GM23338 (cell line): ENCODE measurements around the gene MLC1. TPM values are rescaled to one million over a fixed set of nuclear protein-coding genes. Genes with fewer than 3 reads are reported as not detected.

ENCODE experiments used
- ATAC-seq: fragments of 200-7000 bp; cut with Tn5 transposase; 3 replicates; pipeline ENCODE4 v1.9.1; 2020
- DNase-seq: peaks from one replicate; pipeline ENCODE4 v3.0.0-alpha.2; 2015; ENCODE audit warnings: low spot score
- H2AFZ ChIP-seq: fragments of 200-600 bp; sonication (generic); 2 replicates; pipeline ENCODE4 v1.8.0; 2016; ENCODE audit warnings: antibody characterized with exemption, mild to moderate bottlenecking, moderate library complexity
- H3F3A ChIP-seq: fragments of 200-600 bp; sonication (generic); replicated peaks from 2 replicates; pipeline ENCODE4 v1.8.0; 2017; ENCODE audit warnings: antibody characterized with exemption, mixed run types, low read depth
- H3K27ac ChIP-seq: fragments of 200-600 bp; sonication (generic); 2 replicates; pipeline ENCODE4 v1.6.1; 2016; ENCODE audit warnings: low read depth
- H3K27me3 ChIP-seq: fragments of 200-600 bp; sonication (generic); 2 replicates; pipeline ENCODE4 v1.8.0; 2016; ENCODE audit warnings: mild to moderate bottlenecking, mixed run types, moderate library complexity; ENCODE audit not compliant: insufficient read depth
- H3K36me3 ChIP-seq: fragments of 200-600 bp; sonication (generic); 2 replicates; pipeline ENCODE4 v1.8.0; 2016; ENCODE audit warnings: mild to moderate bottlenecking; ENCODE audit not compliant: insufficient read depth
- H3K4me1 ChIP-seq: fragments of 200-600 bp; sonication (generic); 2 replicates; pipeline ENCODE4 v1.8.0; 2016; ENCODE audit warnings: mild to moderate bottlenecking, moderate library complexity; ENCODE audit not compliant: insufficient read depth
- H3K4me2 ChIP-seq: fragments of 200-600 bp; sonication (generic); 2 replicates; pipeline ENCODE4 v1.7.1; 2017; ENCODE audit warnings: mixed run types
- H3K4me3 ChIP-seq: fragments of 200-600 bp; sonication (generic); 2 replicates; pipeline ENCODE4 v1.6.1; 2016; ENCODE audit warnings: mixed run types
- H3K79me2 ChIP-seq: fragments of 200-600 bp; sonication (generic); replicated peaks from 2 replicates; pipeline ENCODE4 v1.8.0; 2017; ENCODE audit warnings: mild to moderate bottlenecking; ENCODE audit not compliant: insufficient read depth
- H3K9me2 ChIP-seq: fragments of 200-600 bp; sonication (generic); 2 replicates; pipeline ENCODE4 v1.8.0; 2017; ENCODE audit not compliant: insufficient read depth
- H4K20me1 ChIP-seq: fragments of 200-600 bp; sonication (generic); replicated peaks from 2 replicates; pipeline ENCODE4 v1.8.0; 2017; ENCODE audit warnings: mild to moderate bottlenecking; ENCODE audit not compliant: insufficient read depth
- H3K27ac Mint-ChIP-seq: 2 replicates; pipeline ENCODE4 v1.8.0; 2020; ENCODE audit warnings: inconsistent platforms, mild to moderate bottlenecking, moderate library complexity, mixed read lengths
- H3K27me3 Mint-ChIP-seq: 3 replicates; pipeline ENCODE4 v1.8.0; 2022; ENCODE audit warnings: low read depth, mild to moderate bottlenecking, moderate library complexity, mixed read lengths, inconsistent platforms; ENCODE audit not compliant: insufficient read depth, poor library complexity
- H3K36me3 Mint-ChIP-seq: 3 replicates; pipeline ENCODE4 v1.8.0; 2021; ENCODE audit warnings: low read depth, mild to moderate bottlenecking, inconsistent platforms, moderate library complexity, mixed read lengths
- H3K4me1 Mint-ChIP-seq: 3 replicates; pipeline ENCODE4 v1.8.0; 2020; ENCODE audit warnings: mild to moderate bottlenecking, inconsistent platforms, mixed read lengths
- H3K4me3 Mint-ChIP-seq: 3 replicates; pipeline ENCODE4 v1.8.0; 2021; ENCODE audit warnings: moderate library complexity, mild to moderate bottlenecking, inconsistent platforms, mixed read lengths
- H3K9me3 Mint-ChIP-seq: 3 replicates; pipeline ENCODE4 v1.8.0; 2020; ENCODE audit warnings: moderate library complexity, mild to moderate bottlenecking, inconsistent platforms, mixed read lengths
- CREB1 ChIP-seq: fragments of 250-450 bp; sonication (Bioruptor Pico); IDR thresholded peaks from 2 replicates; pipeline ENCODE4 v1.5.0; 2020; ENCODE audit warnings: low read depth, mild to moderate bottlenecking, moderate library complexity
- EZH2 ChIP-seq: fragments of 200-600 bp; sonication (generic); IDR thresholded peaks from one replicate; pipeline ENCODE4 v1.8.0; 2017; ENCODE audit warnings: antibody characterized with exemption, mild to moderate bottlenecking, low read depth; ENCODE audit not compliant: unreplicated experiment
- JUNB ChIP-seq: IDR thresholded peaks from one replicate; pipeline ENCODE4 v1.6.1; 2016; ENCODE audit warnings: antibody characterized with exemption; ENCODE audit not compliant: unreplicated experiment
- NANOG ChIP-seq: IDR thresholded peaks from 2 replicates; pipeline ENCODE4 v1.6.1; 2016; ENCODE audit warnings: antibody characterized with exemption, borderline replicate concordance
- POLR2AphosphoS5 ChIP-seq: IDR thresholded peaks from 2 replicates; pipeline ENCODE4 v1.6.1; 2016; ENCODE audit warnings: antibody characterized with exemption, low read depth
- STAT1 ChIP-seq: IDR thresholded peaks from one replicate; pipeline ENCODE4 v1.6.1; 2016; ENCODE audit warnings: antibody characterized with exemption; ENCODE audit not compliant: unreplicated experiment
- ZNF114 ChIP-seq: fragments of 250-450 bp; sonication (Bioruptor Pico); IDR thresholded peaks from 2 replicates; pipeline ENCODE4 v1.5.0; 2020; ENCODE audit warnings: mild to moderate bottlenecking, moderate library complexity
- ZNF331 ChIP-seq: fragments of 250-450 bp; sonication (Bioruptor Pico); IDR thresholded peaks from 2 replicates; pipeline ENCODE4 v1.5.0; 2020; ENCODE audit warnings: low read depth, mild to moderate bottlenecking, moderate library complexity
- polyA plus RNA-seq: library from polyadenylated mRNA; unstranded; fragments of >200 nt; fragmentation: Nextera tagmentation; extraction: Ambion mirVana; gene quantifications from 2 replicates; pipeline ENCODE4 v1.2.1, GENCODE V29; 2016
- total RNA-seq: library from RNA; depleted of rRNA; stranded (reverse); fragments of >200 nt; shearing (Covaris generic); gene quantifications from 2 replicates; pipeline ENCODE4 v1.2.3, GENCODE V29; 2014
- TF ChIP-seq, protein P1 (sequence below): fragments of 250-450 bp; sonication (Bioruptor Pico); IDR thresholded peaks from 2 replicates; pipeline ENCODE4 v1.5.0; 2020; ENCODE audit warnings: mild to moderate bottlenecking, moderate library complexity
- TF ChIP-seq, protein P2 (sequence below), 2 experiments: fragments of 200-600 bp in 1 of 2; sonication (generic) in 1 of 2; conservative IDR thresholded peaks; 2 replicates each; pipeline versions ENCODE4 v1.5.1 to v1.6.1; 2016 to 2017; ENCODE audit warnings: antibody characterized with exemption in 2 of 2, low read depth in 2 of 2, mild to moderate bottlenecking in 2 of 2, moderate library complexity in 1 of 2
- TF ChIP-seq, protein P3 (sequence below): IDR thresholded peaks from 2 replicates; pipeline ENCODE4 v1.6.1; 2016; ENCODE audit warnings: antibody characterized with exemption
- TF ChIP-seq, protein P4 (sequence below): IDR thresholded peaks from one replicate; pipeline ENCODE4 v1.6.1; 2018; ENCODE audit warnings: antibody characterized with exemption; ENCODE audit not compliant: unreplicated experiment

The MLC1 gene
- total and polyA plus RNA-seq, 2 experiments from 2014 or later, result not detected

DNA sequence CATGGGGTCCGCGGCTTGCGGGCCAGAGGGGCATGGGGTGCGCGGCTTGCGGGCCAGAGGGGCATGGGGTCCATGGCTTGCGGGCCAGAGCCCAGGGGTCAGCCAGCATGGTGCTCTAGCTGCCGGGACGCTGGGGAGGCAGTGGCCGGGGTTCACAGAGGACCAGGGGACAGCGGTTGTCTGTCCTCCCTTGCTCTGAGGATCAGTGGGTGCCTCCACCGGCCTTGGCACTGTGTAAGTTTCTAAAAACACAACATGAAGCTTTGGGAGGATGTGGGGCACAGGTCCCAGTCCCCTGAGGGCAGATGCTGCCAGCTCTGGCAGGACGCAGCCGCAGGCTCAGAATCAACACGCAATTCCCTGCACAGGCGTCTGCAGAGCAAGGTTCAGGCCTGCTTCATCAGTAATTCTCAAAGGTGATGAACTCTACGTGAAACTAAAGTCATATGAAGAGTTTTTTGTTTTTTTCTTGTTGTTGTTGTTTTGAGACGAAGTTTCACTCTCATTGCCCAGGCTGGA lies 3.0 kb downstream of the MLC1 start:
- no peak overlapping the region for H3K4me2 ChIP-seq
- no peaks in the 10 kb centered on the region for H3F3A ChIP-seq
- H3K27ac ChIP-seq, result no peak overlapping the region
- Mint-ChIP-seq H3K27me3 (peaks cover 18% of the 10 kb centered on the region), H3K9me3 (no peaks in the 10 kb centered on the region), H3K27ac (no peak overlapping the region), H3K4me1 (peaks cover 10% of the 10 kb centered on the region), H3K4me3 (no peak overlapping the region), H3K36me3 (no peaks in the 10 kb centered on the region)
- no peaks in the 10 kb centered on the region for H3K27me3 ChIP-seq
- no peak overlapping the region for H3K4me3 ChIP-seq
- no peaks in the 10 kb centered on the region for H3K79me2 ChIP-seq
- TF ChIP-seq POLR2AphosphoS5 (no peak), EZH2 (no peak), ZNF331 (no peak), STAT1 (no peak), CREB1 (CRISPR knock-in tag) (no peak), ZNF114 (no peak), JUNB (no peak), NANOG (no peak)
- TF ChIP-seq, protein P1, sequence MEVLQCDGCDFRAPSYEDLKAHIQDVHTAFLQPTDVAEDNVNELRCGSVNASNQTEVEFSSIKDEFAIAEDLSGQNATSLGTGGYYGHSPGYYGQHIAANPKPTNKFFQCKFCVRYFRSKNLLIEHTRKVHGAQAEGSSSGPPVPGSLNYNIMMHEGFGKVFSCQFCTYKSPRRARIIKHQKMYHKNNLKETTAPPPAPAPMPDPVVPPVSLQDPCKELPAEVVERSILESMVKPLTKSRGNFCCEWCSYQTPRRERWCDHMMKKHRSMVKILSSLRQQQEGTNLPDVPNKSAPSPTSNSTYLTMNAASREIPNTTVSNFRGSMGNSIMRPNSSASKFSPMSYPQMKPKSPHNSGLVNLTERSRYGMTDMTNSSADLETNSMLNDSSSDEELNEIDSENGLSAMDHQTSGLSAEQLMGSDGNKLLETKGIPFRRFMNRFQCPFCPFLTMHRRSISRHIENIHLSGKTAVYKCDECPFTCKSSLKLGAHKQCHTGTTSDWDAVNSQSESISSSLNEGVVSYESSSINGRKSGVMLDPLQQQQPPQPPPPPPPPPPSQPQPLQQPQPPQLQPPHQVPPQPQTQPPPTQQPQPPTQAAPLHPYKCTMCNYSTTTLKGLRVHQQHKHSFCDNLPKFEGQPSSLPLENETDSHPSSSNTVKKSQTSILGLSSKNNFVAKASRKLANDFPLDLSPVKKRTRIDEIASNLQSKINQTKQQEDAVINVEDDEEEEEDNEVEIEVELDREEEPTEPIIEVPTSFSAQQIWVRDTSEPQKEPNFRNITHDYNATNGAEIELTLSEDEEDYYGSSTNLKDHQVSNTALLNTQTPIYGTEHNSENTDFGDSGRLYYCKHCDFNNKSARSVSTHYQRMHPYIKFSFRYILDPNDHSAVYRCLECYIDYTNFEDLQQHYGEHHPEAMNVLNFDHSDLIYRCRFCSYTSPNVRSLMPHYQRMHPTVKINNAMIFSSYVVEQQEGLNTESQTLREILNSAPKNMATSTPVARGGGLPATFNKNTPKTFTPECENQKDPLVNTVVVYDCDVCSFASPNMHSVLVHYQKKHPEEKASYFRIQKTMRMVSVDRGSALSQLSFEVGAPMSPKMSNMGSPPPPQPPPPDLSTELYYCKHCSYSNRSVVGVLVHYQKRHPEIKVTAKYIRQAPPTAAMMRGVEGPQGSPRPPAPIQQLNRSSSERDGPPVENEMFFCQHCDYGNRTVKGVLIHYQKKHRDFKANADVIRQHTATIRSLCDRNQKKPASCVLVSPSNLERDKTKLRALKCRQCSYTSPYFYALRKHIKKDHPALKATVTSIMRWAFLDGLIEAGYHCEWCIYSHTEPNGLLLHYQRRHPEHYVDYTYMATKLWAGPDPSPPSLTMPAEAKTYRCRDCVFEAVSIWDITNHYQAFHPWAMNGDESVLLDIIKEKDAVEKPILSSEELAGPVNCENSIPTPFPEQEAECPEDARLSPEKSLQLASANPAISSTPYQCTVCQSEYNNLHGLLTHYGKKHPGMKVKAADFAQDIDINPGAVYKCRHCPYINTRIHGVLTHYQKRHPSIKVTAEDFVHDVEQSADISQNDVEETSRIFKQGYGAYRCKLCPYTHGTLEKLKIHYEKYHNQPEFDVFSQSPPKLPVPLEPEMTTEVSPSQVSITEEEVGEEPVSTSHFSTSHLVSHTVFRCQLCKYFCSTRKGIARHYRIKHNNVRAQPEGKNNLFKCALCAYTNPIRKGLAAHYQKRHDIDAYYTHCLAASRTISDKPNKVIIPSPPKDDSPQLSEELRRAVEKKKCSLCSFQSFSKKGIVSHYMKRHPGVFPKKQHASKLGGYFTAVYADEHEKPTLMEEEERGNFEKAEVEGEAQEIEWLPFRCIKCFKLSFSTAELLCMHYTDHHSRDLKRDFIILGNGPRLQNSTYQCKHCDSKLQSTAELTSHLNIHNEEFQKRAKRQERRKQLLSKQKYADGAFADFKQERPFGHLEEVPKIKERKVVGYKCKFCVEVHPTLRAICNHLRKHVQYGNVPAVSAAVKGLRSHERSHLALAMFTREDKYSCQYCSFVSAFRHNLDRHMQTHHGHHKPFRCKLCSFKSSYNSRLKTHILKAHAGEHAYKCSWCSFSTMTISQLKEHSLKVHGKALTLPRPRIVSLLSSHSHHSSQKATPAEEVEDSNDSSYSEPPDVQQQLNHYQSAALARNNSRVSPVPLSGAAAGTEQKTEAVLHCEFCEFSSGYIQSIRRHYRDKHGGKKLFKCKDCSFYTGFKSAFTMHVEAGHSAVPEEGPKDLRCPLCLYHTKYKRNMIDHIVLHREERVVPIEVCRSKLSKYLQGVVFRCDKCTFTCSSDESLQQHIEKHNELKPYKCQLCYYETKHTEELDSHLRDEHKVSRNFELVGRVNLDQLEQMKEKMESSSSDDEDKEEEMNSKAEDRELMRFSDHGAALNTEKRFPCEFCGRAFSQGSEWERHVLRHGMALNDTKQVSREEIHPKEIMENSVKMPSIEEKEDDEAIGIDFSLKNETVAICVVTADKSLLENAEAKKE, result no peak
- TF ChIP-seq, protein P2, sequence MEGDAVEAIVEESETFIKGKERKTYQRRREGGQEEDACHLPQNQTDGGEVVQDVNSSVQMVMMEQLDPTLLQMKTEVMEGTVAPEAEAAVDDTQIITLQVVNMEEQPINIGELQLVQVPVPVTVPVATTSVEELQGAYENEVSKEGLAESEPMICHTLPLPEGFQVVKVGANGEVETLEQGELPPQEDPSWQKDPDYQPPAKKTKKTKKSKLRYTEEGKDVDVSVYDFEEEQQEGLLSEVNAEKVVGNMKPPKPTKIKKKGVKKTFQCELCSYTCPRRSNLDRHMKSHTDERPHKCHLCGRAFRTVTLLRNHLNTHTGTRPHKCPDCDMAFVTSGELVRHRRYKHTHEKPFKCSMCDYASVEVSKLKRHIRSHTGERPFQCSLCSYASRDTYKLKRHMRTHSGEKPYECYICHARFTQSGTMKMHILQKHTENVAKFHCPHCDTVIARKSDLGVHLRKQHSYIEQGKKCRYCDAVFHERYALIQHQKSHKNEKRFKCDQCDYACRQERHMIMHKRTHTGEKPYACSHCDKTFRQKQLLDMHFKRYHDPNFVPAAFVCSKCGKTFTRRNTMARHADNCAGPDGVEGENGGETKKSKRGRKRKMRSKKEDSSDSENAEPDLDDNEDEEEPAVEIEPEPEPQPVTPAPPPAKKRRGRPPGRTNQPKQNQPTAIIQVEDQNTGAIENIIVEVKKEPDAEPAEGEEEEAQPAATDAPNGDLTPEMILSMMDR (conservative IDR thresholded peaks at IDR 0.05; ENCODE audit: low read depth in 2 of 2), result no peak
- TF ChIP-seq, protein P3, sequence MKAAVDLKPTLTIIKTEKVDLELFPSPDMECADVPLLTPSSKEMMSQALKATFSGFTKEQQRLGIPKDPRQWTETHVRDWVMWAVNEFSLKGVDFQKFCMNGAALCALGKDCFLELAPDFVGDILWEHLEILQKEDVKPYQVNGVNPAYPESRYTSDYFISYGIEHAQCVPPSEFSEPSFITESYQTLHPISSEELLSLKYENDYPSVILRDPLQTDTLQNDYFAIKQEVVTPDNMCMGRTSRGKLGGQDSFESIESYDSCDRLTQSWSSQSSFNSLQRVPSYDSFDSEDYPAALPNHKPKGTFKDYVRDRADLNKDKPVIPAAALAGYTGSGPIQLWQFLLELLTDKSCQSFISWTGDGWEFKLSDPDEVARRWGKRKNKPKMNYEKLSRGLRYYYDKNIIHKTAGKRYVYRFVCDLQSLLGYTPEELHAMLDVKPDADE, result no peak
- TF ChIP-seq, protein P4, sequence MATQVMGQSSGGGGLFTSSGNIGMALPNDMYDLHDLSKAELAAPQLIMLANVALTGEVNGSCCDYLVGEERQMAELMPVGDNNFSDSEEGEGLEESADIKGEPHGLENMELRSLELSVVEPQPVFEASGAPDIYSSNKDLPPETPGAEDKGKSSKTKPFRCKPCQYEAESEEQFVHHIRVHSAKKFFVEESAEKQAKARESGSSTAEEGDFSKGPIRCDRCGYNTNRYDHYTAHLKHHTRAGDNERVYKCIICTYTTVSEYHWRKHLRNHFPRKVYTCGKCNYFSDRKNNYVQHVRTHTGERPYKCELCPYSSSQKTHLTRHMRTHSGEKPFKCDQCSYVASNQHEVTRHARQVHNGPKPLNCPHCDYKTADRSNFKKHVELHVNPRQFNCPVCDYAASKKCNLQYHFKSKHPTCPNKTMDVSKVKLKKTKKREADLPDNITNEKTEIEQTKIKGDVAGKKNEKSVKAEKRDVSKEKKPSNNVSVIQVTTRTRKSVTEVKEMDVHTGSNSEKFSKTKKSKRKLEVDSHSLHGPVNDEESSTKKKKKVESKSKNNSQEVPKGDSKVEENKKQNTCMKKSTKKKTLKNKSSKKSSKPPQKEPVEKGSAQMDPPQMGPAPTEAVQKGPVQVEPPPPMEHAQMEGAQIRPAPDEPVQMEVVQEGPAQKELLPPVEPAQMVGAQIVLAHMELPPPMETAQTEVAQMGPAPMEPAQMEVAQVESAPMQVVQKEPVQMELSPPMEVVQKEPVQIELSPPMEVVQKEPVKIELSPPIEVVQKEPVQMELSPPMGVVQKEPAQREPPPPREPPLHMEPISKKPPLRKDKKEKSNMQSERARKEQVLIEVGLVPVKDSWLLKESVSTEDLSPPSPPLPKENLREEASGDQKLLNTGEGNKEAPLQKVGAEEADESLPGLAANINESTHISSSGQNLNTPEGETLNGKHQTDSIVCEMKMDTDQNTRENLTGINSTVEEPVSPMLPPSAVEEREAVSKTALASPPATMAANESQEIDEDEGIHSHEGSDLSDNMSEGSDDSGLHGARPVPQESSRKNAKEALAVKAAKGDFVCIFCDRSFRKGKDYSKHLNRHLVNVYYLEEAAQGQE, result no peak
- no peaks in the 10 kb centered on the region; the same call in 1 of the 2 replicates for H3K4me1 ChIP-seq
- peak overlapping the region; percentile 43; the same call in 1 of the 2 replicates for H2AFZ ChIP-seq
- H4K20me1 ChIP-seq, result no peaks in the 10 kb centered on the region
- ATAC-seq, result no peak
- no peak for DNase-seq
- H3K9me2 ChIP-seq, result no peaks in the 10 kb centered on the region
- no peaks in the 10 kb centered on the region for H3K36me3 ChIP-seq
